ENCODE results near the gene DNAJC5G.

DNAJC5G gene

GRCh38 chr2:27261241-27261925 lies 13.8 kb upstream of the DNAJC5G start:
- no peak overlapping the region for H2AFZ ChIP-seq (ENCODE audit: low read length)
- H4K20me1 ChIP-seq (ENCODE audit: insufficient read depth, low read length) = no peaks in the 10 kb centered on the region
- H3K27ac ChIP-seq (ENCODE audit: low read length) = no peak overlapping the region
- DNase-seq = no peak
- H3K4me2 ChIP-seq (ENCODE audit: low read depth, low read length) = no peak overlapping the region
- H3K4me3 ChIP-seq (ENCODE audit: low read length) = no peak overlapping the region
- no peaks in the 10 kb centered on the region for H3K9me2 ChIP-seq (replicated peaks; ENCODE audit: insufficient read depth, low read length)
- no peaks in the 10 kb centered on the region for H3K79me2 ChIP-seq (ENCODE audit: low read length)
- no peaks in the 10 kb centered on the region for H3F3A ChIP-seq (ENCODE audit: insufficient read depth, low read length)
- peaks cover 5% of the 10 kb centered on the region; the same call in 1 of the 2 replicates for H3K4me1 ChIP-seq (ENCODE audit: low read length)
- no peaks in the 10 kb centered on the region for H3K9me3 ChIP-seq (replicated peaks; ENCODE audit: insufficient read depth, low read length)
- H3K36me3 ChIP-seq (replicated peaks; ENCODE audit: insufficient read depth, low read length) = no peaks in the 10 kb centered on the region
- H3K9ac ChIP-seq (ENCODE audit: low read length) = no peak overlapping the region
- peaks cover 76% of the 10 kb centered on the region for H3K27me3 ChIP-seq (replicated peaks; ENCODE audit: insufficient read depth, low read length)
- TF ChIP-seq EZH2phosphoT487 (IDR thresholded peaks at IDR 0.05; ENCODE audit: low read length) (no peak), CTCF (IDR thresholded peaks at IDR 0.05; ENCODE audit: low read length) (no peak), EZH2 (optimal IDR thresholded peaks at IDR 0.05; ENCODE audit: low read depth, low read length) (no peak)

GRCh38 chr2:27261926-27262298 lies 13.3 kb upstream of the DNAJC5G start:
- Histone ChIP-seq H3K4me3 (ENCODE audit: low read length) (no peak overlapping the region), H3K4me1 (ENCODE audit: low read length) (peaks cover 5% of the 10 kb centered on the region; the same call in 1 of the 2 replicates), H2AFZ (ENCODE audit: low read length) (no peak overlapping the region), H3K36me3 (replicated peaks; ENCODE audit: insufficient read depth, low read length) (no peaks in the 10 kb centered on the region), H3K9me2 (replicated peaks; ENCODE audit: insufficient read depth, low read length) (no peaks in the 10 kb centered on the region), H3K9ac (ENCODE audit: low read length) (no peak overlapping the region), H3K27me3 (replicated peaks; ENCODE audit: insufficient read depth, low read length) (peaks cover 71% of the 10 kb centered on the region), H4K20me1 (ENCODE audit: insufficient read depth, low read length) (no peaks in the 10 kb centered on the region), H3K79me2 (ENCODE audit: low read length) (no peaks in the 10 kb centered on the region), H3K9me3 (replicated peaks; ENCODE audit: insufficient read depth, low read length) (no peaks in the 10 kb centered on the region), H3F3A (ENCODE audit: insufficient read depth, low read length) (no peaks in the 10 kb centered on the region), H3K27ac (ENCODE audit: low read length) (no peak overlapping the region), H3K4me2 (ENCODE audit: low read depth, low read length) (no peak overlapping the region)
- DNase-seq = no peak
- TF ChIP-seq EZH2 (optimal IDR thresholded peaks at IDR 0.05; ENCODE audit: low read depth, low read length) (no peak), EZH2phosphoT487 (IDR thresholded peaks at IDR 0.05; ENCODE audit: low read length) (no peak), CTCF (IDR thresholded peaks at IDR 0.05; ENCODE audit: low read length) (no peak)

- DNase-seq = peak; percentile 62
- Histone ChIP-seq H3K36me3 (replicated peaks; ENCODE audit: insufficient read depth, low read length) (no peaks in the 10 kb centered on the region), H3K4me1 (ENCODE audit: low read length) (peaks cover 5% of the 10 kb centered on the region; the same call in 1 of the 2 replicates), H3K27ac (ENCODE audit: low read length) (no peak within 1 kb of the TSS), H3K9me2 (replicated peaks; ENCODE audit: insufficient read depth, low read length) (no peaks in the 10 kb centered on the region), H3K79me2 (ENCODE audit: low read length) (no peaks in the 10 kb centered on the region), H3K9ac (ENCODE audit: low read length) (no peak within 1 kb of the TSS), H2AFZ (ENCODE audit: low read length) (peak within 1 kb of the TSS; percentile 71), H3F3A (ENCODE audit: insufficient read depth, low read length) (no peaks in the 10 kb centered on the region), H3K4me3 (ENCODE audit: low read length) (peak within 1 kb of the TSS; percentile 65), H4K20me1 (ENCODE audit: insufficient read depth, low read length) (no peaks in the 10 kb centered on the region), H3K9me3 (replicated peaks; ENCODE audit: insufficient read depth, low read length) (no peaks in the 10 kb centered on the region), H3K27me3 (replicated peaks; ENCODE audit: insufficient read depth, low read length) (peaks cover 63% of the 10 kb centered on the region), H3K4me2 (ENCODE audit: low read depth, low read length) (peak within 1 kb of the TSS; percentile 81)
- TF ChIP-seq EZH2 (optimal IDR thresholded peaks at IDR 0.05; ENCODE audit: low read depth, low read length) (peak; percentile 92), CTCF (IDR thresholded peaks at IDR 0.05; ENCODE audit: low read length) (no peak; the same call in 1 of the 2 replicates), EZH2phosphoT487 (IDR thresholded peaks at IDR 0.05; ENCODE audit: low read length) (0 out of 2 replicates have a peak, but pooled peaks have one; percentile 66)
These were observed 12.6 kb upstream of the DNAJC5G start, which contains the start of gene SLC30A3 for GRCh38 chr2:27262379-27263286. TSS of gene SLC30A3 (minus strand) at chr2:27263047. CDS start at chr2:27262906, 141 bp downstream.
